GM10847 (cell line): ENCODE data around the gene ITGBL1.

Experiments
- POLR2A ChIP-seq: IDR thresholded peaks from 2 replicates; pipeline ENCODE4 v1.6.1; 2011; ENCODE audit not compliant: insufficient read length; ENCODE audit errors: extremely low read depth

ITGBL1 gene

DNA sequence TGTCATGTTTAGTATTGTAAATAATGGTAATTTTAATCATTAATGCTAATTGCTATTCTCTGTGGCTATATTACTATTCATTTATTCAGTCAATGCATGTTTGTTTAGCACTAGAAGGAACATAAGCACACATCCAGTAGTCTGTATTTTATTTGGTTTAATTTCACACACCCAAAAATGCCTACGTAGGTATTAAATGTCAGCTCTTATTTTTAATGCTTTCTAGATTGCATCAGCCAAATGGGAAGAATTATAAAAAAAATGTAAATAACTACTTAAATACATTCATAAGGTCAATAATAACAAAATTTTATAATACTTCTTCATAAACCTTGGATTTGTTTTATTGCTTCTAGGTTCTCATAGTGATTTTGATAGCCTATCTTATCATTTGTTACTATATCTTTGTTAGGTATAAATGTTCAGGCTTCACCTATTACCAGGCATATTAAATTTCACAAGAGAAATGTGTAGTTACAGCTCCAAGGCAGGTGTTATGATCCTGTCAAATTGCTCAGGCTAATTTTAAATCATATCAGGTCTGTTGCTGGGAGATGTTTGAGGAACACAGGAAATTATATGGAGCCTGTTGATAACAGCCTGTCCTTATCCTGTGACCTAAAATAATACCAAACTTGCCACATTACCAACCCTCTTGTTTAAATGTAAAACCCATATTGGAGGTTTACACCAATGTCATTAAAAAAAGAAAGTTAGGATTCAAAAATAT, 34.4 kb downstream of the ITGBL1 start:
- TF ChIP-seq POLR2A, result no peak

DNA sequence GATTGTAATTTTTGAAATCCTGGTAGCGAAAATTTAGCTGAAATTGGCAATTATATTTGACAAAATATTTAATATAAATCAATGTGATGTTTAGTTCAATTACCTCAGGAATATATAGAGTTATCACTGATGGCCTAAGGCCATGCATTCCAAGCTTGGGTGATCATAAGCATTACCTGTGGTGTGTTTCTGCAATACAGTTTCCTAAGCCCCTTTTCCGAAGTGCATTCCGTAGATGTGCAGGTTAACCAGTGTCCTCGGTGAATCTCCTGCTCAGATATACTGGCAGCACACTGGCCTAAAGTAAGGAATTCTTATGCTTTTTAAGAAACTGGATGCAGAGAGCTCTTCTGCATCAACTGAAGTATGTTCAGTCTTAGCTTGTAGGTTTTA, 35.0 kb downstream of the ITGBL1 start:
- no peak for TF ChIP-seq POLR2A

DNA sequence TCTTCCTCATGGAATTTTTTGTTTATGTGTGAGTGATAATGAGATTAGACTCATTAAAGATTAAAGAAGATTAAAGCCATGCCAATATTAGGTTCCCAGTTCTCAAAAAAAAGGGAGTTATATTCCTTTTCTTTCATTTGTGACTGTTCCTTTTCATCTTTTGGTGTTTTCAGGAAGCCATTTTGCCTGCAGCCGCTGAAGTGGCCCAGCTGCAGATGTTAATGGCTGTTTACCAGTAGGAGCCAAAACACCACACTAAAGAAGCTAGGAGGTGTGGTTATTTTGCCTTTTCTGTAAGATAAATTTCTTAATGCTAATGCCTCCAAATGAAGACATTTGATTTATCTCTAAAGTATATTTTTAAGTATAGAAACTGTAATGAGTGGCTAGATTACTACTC, 36.3 kb downstream of the ITGBL1 start:
- TF ChIP-seq POLR2A, result no peak

DNA sequence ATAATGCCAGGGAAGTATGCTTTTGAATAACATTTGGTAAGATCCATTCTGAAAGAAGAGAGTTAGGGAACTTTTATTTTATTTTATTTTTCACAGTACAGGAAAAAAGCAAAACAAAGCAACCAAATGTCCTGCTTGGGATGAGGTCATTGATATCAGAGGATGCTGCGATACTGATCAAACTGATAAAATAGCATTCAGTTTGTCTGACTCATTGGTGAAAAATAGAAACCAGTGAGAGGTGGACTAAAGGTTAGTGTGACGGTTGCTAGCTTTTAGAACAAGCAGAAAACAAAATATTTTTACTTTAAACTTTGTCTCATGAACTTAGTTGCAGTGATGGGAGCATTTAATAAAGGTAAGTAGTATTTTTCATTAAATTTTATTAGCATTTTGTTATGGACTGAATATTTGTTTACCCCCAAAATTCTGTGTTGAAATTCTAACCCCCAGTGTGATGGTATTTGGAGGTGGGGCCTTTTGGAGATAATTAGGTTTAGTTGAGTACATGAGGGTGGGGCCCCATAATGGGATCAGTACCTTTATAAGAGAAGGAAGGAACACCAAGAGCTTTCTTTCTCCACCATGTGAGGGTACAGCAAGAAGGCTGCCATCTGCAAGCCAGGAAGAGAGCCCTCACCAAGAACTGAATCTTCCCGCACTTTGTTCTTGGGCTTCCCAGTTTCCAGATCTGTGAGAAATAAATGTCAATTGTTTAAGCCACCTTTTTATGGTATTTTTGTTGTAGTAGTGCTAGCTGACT, 37.3 kb downstream of the ITGBL1 start:
- no peak for TF ChIP-seq POLR2A

DNA sequence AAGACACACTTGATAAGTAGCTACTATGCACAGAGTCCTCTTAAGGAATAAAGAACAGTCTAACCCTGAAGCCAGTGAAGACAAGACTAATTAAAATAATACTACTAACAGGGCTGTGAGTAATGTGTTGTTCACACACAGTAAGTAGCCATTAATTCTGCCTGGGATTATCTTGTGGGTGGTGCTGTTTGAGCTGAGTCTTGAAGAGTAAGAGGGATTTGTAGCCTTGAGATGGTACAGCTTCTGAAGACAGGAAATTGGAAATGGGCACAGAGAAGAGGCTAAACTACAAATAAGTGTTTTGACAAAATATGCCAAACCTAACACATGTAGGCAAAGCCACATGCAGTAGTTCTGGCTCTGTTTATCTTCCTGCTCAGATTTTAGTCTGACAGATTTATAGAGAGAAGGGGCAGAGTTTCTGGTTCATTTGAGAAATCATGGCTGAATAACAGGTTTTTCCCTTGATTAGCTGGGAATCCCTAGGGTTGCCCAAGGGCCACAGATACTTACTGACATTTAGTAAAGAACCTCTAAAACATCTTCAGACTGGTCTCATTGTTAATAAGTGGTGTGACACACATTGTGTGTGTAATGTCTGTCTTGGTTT, 38.0 kb downstream of the ITGBL1 start:
- TF ChIP-seq POLR2A, result no peak

DNA sequence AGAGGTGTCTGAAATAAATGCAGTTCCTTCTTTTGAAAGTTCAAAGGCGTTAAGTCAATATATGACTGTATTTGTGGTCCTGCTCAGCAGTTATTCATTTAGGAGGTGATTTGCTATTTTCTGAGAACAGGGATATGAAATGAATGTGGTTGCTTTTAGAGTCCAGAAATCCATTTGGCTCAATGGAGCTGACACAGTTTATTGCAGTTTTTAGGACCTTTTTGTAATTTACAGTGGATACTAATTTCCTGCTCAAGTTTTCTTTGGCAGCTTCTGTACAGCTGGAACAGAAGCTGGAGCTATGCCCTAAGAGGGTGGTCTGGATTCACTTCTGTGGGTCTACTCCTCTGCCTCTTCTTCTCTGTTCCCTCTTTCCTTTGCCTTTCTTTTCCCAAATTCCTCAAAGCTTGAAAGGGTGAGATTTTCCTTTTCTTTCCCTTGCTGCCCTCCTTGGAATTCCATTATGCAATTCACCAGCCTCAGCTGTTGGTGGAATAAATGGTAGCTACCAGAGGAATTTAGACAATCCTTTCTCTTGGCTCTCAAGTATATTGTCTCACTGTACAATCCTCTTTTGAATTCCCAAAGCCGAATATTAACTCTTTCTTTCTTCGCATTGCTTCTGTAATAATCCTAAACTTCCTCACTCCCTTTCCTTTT, 39.9 kb downstream of the ITGBL1 start:
- TF ChIP-seq POLR2A, result no peak

DNA sequence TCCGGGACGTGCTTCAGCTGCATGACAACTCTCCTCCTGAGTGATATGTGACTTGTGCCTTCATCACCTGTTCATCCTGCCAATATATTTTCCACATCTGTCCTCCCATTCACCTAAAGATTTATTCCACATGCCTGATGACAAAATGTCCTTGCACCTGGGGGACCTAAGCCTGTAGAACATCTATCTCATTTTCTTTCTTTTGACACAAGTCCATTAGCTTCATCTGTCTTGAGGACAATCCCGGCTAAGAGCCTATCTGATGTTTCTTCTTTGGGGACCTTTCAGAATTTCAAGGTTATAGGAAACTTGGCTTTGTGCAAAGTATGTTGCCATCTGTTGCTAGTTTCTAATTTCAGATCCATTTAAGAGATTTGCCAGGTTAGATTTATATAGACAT, 41.1 kb downstream of the ITGBL1 start:
- TF ChIP-seq POLR2A, result no peak

DNA sequence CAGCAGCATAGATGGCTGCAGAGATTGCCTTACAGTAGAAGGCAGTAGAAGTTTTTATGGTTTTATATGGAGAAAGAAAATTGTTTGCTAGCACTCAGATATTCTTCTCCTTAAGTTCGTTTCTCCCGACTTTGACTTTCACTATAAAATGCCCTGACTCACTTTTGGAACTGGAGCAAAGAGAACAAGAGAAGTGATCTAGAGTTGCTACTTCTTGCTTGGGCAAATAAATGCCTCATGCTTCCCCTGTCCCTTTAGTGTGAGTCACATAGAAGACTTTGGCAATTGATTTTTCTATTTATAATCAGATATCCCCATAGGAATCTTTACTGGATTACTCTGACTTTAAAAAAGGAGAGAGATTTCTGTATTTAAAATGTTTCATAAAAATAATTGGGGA, 46.9 kb downstream of the ITGBL1 start:
- TF ChIP-seq POLR2A, result no peak

DNA sequence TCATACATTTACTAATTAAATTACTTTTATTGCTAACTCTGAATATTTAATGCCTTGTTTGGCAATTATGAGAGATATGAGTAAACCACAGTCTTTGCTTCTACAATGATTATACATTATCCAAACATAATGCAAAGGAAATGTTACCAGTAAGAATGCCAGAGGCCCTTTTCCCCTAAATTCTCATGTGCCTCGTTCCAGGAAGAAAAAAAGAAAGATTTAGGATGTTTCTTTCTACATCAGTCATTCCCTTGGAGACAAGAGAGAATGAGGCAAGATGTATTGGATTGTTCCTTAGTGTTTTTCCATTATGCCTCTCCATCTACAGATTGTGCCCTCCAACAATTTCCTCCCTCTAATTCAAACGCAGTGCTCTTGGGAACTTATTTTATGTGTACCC, 50.1 kb downstream of the ITGBL1 start:
- TF ChIP-seq POLR2A, result no peak

DNA sequence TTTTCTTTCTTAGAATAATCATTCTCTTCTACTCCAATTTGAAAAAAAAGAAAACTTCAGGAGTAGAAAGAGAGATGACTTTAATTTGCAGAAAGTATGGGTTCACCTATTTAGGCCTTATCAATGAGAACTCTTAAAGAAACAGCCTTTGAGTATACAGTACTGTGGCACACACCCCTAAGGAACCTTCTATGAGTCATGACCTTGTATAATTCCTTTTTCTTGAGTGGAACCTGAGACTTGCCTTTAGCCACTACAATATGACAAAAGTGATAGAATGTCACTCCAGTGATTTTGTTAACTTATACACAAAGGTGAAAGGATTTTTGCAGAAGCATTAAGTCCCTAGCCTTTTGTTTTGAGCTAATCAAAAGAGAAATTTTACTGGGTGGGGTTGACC, 58.7 kb downstream of the ITGBL1 start:
- TF ChIP-seq POLR2A, result no peak

DNA sequence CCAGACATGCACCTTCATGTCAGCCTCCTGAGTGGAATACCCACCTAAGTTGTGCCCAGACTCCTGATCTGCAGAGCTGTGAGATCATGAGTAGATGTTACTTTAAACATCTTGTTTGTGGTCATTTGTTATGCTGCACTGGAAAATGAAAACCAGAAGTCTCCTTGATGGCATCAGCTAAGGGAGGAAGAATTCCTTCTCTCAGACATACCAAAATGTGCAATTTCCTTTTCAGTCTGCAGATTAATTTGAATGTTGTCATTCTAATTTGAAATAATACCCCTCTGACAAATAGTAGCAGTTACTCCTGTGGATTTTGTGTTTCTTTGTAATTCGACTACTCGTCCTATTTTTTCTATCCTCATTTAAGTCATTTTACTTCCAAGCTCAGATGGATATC, 59.3 kb downstream of the ITGBL1 start:
- TF ChIP-seq POLR2A, result no peak

DNA sequence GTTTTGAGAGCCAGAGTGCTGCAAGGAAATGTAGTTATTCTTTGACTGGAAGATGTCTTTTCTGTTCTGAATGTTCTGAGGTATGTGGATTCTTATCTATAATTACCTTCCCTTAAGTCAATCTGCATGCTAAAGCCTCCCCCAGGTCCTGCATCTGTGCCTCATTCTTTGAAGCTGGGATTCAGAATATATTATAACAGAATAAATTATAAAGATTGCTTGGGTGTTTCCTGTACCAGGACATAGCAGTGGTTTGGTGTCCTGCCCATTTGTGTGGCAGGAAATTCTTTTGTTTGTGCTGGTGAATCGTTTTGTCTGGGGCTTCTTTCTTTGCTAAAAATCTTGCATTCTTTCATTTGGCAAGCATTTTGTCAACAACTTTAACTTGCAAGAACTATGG, 60.2 kb downstream of the ITGBL1 start:
- no peak for TF ChIP-seq POLR2A

DNA sequence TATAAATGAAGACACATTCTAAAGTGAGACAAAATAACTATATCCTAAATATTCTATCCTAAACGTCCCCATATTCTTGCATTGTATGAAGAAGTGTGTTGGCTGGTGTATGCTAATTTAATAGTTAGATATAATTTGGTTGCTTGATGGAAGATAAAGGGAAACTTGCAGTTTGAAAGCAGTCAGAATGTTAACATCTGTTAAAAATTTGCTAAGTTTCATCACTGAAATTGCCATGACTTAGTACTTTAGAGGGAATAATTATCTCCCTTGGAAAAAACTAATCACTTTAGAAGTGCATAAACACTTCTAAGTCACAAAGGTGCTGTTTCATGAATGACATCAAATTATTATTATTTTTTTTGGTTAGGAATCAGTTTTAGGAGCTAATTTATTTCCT, 61.6 kb downstream of the ITGBL1 start:
- TF ChIP-seq POLR2A, result no peak

DNA sequence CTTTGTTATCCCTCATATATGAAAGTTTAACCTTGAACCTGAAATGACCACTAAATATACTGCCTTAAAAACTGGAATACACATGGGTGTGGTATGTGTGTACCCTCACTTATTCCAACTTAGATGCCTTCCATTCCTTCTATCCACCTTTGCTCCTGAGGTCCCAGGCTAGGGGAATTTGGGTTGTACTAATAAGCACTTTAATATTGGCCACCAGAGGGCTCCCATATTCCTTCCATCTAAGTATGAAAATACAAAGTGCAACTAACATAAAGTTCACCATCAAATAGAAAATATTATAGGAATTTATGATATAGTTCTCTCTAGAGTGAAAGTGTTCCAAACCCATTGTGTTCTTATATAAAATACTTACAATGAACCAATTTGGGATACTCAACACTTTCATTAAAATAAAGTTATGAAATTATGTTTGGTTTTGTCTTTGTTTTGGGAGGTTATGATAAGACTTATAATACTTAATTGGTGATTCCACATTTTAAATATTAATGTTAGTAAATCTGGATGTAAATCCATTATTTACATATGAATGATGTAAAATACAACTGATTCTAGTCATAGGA, 62.3 kb downstream of the ITGBL1 start:
- no peak for TF ChIP-seq POLR2A

DNA sequence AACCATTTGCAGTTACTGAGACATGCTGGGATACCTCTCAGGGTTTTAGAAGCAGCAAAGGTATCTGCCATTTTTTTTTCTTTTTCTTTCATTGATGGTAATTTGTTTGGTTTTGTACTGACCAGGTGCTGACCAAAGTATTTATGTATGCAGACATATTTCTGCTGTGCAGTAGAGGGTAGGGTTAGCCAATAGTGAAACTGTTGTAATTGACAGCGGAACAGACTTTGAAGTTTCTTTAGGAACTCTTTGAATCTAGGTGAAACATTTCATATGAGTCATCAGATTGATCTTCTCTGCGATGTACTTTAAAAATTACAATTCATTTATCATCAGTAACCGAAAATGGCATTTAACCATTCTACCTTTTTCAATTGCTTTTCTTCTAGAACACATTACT, 63.0 kb downstream of the ITGBL1 start:
- TF ChIP-seq POLR2A, result no peak
